ENCODE results near the gene CARS1.

GRCh38 chr11:2980168-2980840 is 76.9 kb downstream of the CARS1 start:
- no peak for TF ChIP-seq YY1 (IDR thresholded peaks at IDR 0.05; ENCODE audit: insufficient read depth, insufficient read length)
- no peak for TF ChIP-seq ZNF274 (IDR thresholded peaks at IDR 0.05; ENCODE audit: low read depth, low read length)
- no peak for TF ChIP-seq SUZ12 (IDR thresholded peaks at IDR 0.05; ENCODE audit: extremely low read depth, insufficient read depth, insufficient read length)

Data from NT2/D1 (cell line).